MV-4-11 (cell line): ENCODE data around the gene TMEM116.
"Not testable (repeated sequence)": the region's sequence is repeated elsewhere in the genome, so short reads cannot be mapped to it uniquely, and the experiment has no call there.

Experiments used
- DNase-seq: peaks from one replicate; lab custom pipeline; 2025; lab: John Stamatoyannopoulos, UW

Gene TMEM116

DNA sequence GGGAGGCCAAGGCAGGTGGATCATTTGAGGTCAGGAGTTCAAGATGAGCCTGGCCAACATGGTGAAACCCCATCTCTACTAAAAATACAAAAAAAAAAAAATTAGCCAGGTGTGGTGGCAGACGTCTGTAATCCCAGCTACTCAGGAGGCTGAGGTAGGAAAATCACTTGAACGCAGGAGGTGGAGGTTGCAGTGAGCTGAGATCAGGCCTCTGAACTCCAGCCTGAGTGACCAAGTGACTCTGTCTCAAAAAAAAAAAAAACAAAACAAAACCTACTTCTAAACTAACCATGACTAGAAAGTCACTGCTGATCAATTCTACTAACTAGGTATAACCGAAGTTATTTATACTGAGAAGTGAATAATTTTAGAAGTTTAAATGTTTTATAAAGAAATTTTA is 3.4 kb downstream of the TMEM116 start:
- DNase-seq = not testable (repeated sequence)

DNA sequence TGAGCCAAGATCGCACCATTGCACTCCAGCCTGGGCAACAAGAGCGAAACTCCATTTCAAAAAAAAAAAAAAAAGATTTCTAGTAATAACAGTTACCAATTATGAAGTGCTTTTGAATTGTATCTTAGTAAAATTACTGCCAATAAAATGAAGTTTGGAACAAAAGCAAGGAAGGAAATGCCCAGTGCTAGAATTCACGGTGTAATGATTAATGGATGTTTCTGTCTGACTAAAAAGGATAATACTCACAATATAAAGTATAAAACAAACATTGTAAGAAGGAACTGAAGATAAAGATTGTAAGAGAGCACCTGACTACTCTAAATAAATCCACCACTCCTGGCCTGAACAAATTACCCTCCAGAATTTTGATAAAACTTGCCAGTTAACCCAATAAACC is 4.0 kb downstream of the TMEM116 start:
- DNase-seq = no peak

DNA sequence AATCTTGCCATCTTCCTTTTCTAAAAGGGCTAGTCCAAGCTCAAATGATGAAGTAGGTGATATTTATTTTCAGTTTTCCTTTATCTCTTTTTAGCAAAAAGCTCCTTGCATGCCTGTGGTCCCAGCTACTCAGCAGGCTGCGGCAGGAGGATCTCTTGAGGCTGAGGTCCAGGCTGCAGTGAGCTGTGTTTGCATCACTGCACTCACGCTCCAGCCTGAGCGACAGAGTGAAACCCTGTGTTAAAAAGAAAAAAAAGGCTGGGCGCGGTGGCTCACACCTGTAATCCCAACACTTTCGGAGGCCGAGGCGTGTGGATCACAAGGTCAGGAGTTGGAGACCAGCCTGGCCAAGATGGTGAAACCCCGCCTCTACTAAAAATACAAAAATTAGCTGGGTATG is 5.0 kb downstream of the TMEM116 start:
- DNase-seq = no peak

DNA sequence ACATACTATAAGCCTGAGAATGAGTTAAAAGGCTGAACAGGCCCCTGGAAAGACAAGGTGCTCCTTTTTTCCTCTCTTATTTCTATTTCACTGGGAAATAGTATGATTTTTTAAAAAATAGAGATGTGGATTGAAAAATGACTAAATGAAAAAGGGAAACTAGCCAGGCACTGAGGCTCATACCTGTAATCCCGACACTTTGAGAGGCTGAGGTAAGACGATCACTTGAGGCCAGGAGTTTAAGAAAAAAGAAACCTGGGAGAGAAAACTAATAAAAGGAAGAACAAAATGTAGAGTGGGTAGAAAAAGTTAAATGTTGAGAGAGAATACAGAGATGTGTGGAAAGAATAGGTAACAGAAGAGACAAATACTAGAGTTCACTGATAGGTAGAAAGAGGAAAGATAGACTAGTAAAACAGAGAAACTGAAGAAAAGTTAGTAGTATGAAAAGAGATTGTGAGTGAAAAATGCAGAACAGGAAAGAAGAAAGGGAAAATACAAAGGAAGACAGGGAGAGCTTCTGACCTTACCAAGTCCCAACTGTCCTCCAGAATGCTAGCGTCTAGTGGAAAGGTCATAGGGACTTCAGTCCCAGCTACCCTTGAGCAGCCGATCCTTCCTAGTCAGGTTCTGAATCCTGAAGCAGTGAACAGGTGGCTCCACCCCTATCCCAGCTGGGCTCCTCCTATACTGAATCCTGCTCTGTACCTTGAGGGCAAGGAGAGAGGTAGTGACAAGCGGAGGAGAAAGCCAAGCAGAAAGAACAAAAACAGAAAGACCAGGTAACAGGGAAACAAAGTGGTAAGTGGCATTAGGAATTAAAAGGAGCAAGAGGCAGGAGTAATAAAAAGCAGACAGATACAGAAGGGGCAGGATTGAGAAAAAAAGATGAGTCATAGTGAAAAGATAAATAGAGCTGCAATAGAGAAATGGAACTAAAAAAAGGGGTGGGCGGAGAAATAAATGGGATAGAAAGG is 7.3 kb downstream of the TMEM116 start:
- DNase-seq = peak; percentile 24

DNA sequence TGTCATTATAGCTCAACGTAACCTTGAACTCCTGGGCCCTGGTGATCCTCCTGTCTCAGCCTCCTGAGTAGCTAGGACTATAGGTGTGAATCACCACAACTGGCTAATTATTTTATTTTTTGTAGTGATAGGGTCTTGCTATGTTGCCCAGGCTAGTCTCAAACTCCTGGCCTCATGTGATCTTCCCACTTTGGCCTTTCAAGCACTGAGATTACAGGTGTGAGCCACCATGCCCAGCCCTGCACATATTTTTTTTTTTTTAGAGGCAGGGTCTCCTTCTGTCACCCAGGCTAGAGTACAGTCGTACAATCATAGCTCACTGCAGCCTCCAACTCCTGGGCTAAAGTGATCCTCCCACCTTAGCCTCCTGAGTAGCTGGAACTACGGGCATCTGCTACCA is 8.9 kb downstream of the TMEM116 start:
- DNase-seq = no peak

GRCh38 chr12:112001576-112001975 is 11.4 kb downstream of the TMEM116 start:
- DNase-seq = no peak

- DNase-seq = no peak
Observed at GRCh38 chr12:112000820-112001219, 12.1 kb downstream of the TMEM116 start.

GRCh38 chr12:111999129-111999528 is 13.8 kb downstream of the TMEM116 start:
- DNase-seq = peak; percentile 68

DNA sequence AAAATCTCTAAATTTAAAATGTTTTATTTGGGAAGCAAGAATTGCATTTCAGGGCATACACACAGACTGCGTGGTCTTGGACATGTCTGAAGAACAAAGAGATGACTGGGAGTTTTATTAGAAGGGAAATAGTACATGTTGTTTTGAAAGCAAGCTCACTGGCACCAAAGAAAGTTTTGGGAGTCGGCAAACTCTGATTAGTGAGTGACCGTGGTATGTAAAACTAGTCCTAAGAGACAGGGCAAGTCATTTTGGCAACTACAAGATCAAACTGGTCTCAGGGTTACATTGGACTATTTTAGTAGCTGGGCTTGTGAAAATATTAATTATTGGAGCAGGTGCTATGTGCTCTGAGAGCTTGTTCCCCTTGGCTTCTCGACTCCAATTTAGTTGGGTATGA is 14.9 kb downstream of the TMEM116 start:
- no peak for DNase-seq

GRCh38 chr12:111997300-111997699 is 15.7 kb downstream of the TMEM116 start:
- no peak for DNase-seq

DNA sequence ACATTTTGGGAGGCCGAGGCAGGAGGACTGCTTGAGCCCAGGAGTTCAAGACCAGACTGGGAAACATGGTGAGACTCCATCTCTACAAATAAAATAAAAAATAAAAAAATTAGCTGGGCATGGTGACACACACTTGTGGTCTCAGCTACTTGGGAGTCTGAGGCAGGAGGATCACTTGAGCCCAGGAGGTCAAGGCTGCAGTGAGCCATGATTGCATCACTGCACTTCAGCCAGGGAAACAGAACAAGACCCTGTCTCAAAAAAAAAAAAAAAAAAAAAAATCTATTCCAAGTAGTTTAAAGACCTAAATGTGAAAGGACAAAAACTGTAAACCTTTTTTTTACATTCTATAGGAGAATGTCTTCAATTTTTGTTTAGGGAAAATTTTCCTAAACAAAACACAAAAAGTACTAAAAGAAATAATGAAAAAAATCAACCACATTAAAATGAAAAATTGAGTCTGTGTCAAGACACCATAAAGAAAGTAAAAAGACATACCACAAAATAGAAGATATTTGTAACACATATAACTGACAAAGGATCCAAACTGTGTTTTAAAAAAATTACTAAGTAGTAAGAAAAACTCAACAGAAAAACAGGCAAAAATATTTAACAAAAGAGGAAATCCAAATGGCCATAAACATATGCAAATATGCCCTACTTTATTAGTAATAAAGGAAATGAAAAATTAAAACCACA is 17.0 kb downstream of the TMEM116 start:
- DNase-seq = peak; percentile 55

GRCh38 chr12:111994211-111995111 is 18.5 kb downstream of the TMEM116 start:
- peak; percentile 98 for DNase-seq

DNA sequence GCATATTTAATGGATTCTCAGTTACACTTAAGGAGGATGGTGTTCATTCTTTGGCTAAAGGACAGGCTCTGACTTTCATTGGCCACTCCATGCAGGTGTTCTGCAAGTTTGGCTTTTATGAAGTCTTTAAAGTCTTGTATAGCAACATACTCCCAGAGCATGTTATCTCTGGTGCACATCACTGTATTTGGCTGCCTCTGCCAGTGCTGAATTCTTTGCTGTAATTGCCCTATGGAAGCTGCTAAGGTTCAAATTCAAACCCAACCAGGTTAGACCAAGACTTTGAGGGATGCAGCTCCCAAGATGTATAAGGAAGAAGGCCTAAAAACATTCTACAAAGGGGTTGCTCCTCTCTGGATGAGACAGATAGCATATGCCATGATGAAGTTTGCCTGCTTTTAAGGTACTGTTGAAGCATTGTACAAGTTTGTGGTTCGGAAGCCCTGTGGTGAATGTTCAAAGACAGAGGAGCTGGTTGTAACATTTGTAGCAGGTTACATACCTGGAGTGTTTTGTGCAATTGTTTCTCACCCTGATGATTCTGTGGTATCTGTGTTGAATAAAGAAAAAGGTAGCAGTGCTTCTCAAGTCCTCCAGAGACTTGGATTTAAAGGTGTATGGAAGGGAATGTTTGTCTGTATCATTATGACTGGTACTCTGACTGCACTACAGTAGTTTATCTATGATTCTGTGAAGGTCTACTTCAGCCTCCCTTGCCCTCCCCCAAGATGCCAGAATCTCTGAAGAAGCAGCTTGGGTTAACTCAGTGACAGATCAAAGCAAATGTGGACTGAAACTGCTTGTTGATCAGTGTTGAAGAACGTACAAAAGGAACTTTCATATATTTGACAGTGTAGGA is 19.4 kb downstream of the TMEM116 start:
- no peak for DNase-seq

GRCh38 chr12:111992464-111992863 is 20.5 kb downstream of the TMEM116 start:
- no peak for DNase-seq

DNA sequence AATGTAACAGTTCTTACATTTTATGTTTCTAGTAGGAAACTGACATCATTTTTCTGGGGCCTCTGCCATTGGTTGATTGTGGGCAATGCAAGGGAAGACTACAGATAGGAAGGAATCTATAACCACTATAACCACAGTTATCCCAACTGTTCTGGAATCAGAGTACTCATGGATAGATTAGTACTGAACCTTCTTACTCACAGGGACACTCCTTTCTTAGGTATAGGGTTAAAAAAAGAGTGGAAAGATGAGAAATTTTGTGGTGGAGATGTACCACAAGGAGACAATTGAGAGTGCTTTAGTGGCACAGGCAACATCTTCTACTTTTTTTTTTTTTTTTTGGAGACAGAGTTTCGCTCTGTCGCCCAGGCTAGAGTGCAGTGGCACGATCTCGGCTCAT is 21.0 kb downstream of the TMEM116 start:
- DNase-seq = peak; percentile 44

- DNase-seq = no peak
Observed at GRCh38 chr12:111991535-111991934, 21.4 kb downstream of the TMEM116 start.

DNA sequence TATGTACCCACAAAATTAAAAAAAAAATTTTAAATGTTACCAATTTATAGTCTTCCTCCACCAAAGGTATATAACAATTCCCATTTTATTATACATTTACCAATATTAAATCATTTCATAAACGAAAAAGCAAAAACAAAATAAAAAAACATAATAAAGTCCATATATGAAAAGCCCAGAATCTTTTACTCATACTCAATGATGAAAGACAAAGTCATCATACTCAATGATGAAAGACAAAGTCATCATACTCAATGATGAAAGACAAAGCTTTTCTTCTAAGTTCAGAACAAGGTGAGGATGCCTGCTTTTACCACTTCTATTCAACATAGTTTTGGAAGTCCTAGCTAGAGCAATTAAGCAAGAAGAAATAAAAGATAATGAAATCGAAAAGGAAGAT is 28.1 kb downstream of the TMEM116 start:
- DNase-seq = no peak

GRCh38 chr12:111981987-111982386 is 31.0 kb downstream of the TMEM116 start:
- no peak for DNase-seq

DNA sequence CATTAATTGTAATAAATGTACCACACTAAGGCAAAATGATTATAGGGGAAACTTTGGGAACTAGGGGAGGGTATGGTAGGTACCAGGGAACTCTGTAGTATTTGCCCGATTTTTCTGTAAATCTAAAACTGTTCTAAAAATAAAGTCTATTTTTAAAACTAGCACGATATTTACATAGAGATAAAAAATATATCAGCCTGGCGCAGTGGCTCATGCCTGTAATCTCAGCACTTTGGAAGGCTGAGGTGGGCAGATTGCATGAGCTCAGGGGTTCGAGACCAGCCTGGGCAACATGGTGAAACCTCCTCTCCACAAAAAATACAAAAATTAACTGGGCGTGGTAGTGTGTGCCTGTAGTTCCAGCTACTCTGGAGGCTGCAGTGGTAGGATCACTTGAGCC is 32.4 kb downstream of the TMEM116 start:
- DNase-seq = no peak

- DNase-seq = no peak
Observed at GRCh38 chr12:111978545-111978944, 34.4 kb downstream of the TMEM116 start.

GRCh38 chr12:111976860-111977259 is 36.1 kb downstream of the TMEM116 start:
- no peak for DNase-seq
